Nephron progenitor cell (in vitro differentiated cells): ENCODE measurements around the gene TPH1.
A peak's percentile ranks its signal among the peaks of the same experiment; 100 is the strongest.

Experiments
- DNase-seq: peaks from one replicate; pipeline ENCODE4 v3.0.0; 2021
- H3K27ac Mint-ChIP-seq: 2 replicates; pipeline ENCODE4 v1.8.0; 2021; ENCODE audit warnings: mild to moderate bottlenecking, moderate library complexity, mixed read lengths
- H3K27me3 Mint-ChIP-seq: 2 replicates; pipeline ENCODE4 v1.8.0; 2021; ENCODE audit warnings: mild to moderate bottlenecking, low read depth, mixed read lengths; ENCODE audit not compliant: poor library complexity
- H3K36me3 Mint-ChIP-seq: 2 replicates; pipeline ENCODE4 v1.8.0; 2021; ENCODE audit warnings: low read depth, mixed read lengths
- H3K4me1 Mint-ChIP-seq: 2 replicates; pipeline ENCODE4 v1.8.0; 2021; ENCODE audit warnings: mixed read lengths
- H3K4me3 Mint-ChIP-seq: 2 replicates; pipeline ENCODE4 v1.8.0; 2021; ENCODE audit warnings: mild to moderate bottlenecking, moderate library complexity, mixed read lengths
- H3K9me3 Mint-ChIP-seq: 2 replicates; pipeline ENCODE4 v1.8.0; 2021; ENCODE audit warnings: mild to moderate bottlenecking, moderate library complexity, mixed read lengths
- TF ChIP-seq, protein P1 (sequence below): fragments of 200-600 bp; sonication (generic); IDR thresholded peaks from 2 replicates; pipeline ENCODE4 v1.5.0; 2021; ENCODE audit warnings: antibody characterized with exemption

Gene TPH1

DNA sequence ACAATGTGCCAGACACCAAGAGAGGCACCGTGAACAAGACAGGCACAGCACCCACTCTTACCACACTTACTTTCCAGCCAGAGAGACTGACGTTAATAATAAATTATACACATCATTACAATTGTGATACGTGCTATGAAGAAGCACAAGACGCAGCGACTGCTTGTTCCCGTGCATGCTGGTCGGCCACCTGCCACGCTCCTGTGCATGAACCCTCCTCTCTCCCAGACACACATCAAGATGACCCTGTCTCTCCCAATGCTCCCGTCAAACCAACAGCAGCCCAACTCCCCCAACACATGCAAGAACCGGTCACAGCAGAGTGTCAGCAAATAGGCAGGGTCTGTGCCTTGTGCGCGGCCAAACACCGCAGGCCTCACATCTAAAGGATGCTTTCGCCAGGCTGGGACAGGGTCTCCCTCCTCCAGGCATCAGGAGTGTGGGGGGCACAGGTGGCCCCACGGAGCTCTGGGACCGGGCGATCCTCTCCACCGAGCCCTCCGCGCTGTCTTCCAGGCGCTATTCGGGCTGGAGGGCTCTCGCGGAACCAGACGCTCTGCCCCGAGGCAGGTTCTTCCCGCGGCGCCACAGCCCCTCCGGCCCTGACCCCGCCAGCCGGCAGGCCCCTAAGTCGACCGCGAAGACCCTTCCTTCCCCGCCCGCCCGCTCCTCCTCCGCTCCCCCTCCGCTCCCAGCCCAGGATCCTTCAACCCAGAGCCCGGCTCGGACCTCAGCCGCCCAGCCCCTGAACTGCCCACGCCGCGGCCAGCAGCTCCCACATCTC lies 33.8 kb downstream of the TPH1 start:
- Mint-ChIP-seq H3K27me3 (peaks cover 43% of the 10 kb centered on the region), H3K4me3 (peak overlapping the region; percentile 94), H3K9me3 (no peaks in the 10 kb centered on the region), H3K27ac (peak overlapping the region; percentile 24), H3K36me3 (peaks cover 5% of the 10 kb centered on the region), H3K4me1 (peaks cover 28% of the 10 kb centered on the region)
- no peak for DNase-seq
- TF ChIP-seq, protein P1, sequence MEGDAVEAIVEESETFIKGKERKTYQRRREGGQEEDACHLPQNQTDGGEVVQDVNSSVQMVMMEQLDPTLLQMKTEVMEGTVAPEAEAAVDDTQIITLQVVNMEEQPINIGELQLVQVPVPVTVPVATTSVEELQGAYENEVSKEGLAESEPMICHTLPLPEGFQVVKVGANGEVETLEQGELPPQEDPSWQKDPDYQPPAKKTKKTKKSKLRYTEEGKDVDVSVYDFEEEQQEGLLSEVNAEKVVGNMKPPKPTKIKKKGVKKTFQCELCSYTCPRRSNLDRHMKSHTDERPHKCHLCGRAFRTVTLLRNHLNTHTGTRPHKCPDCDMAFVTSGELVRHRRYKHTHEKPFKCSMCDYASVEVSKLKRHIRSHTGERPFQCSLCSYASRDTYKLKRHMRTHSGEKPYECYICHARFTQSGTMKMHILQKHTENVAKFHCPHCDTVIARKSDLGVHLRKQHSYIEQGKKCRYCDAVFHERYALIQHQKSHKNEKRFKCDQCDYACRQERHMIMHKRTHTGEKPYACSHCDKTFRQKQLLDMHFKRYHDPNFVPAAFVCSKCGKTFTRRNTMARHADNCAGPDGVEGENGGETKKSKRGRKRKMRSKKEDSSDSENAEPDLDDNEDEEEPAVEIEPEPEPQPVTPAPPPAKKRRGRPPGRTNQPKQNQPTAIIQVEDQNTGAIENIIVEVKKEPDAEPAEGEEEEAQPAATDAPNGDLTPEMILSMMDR = no peak

DNA sequence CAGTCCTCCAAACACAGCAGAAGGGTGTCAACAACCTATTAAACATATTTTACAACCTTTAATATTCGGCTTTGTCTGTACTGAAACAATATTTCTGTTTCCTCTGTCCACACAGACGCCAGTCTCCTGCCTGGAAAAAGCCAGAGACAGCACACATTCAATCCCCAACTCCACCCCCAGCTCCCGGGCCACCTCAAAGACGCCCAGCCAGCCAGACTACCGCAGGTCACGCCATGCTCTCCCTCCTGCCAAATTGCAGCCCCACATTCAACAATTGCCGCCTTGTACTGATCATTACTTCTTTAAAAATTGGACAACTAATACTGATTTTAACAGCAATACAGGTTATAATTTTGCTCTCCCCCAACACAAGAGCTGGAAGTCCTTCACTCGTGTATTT lies 34.4 kb downstream of the TPH1 start:
- peak overlapping the region; percentile 24 for H3K27ac Mint-ChIP-seq

DNA sequence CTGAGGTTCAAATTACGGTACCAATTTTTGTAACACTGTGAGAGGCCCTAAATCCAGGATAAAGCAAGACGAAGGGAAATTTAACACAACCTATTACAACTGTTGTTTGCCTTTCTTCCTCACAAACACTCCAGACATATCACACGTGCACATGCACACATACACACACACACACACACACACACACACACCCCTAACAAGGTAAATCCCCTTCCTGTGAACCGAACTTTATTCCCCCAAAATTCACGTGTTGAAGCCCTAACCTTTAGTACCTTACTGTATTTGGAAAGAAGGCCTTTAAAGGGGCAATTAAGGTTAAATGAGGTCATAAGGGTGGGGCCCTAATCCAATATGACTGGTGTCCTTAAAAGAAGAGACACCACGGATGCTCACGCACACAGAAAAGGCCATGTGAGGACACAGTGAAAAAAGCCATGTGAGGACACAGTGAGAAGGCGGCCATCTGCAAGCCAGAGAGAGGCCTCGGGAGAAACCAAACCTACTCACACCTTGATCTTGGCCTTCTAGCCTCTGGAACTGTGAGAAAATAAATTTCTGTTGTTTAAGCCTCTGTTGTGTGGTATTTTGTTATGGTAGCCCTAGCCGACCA lies 35.0 kb downstream of the TPH1 start:
- peak overlapping the region; percentile 94 for H3K4me3 Mint-ChIP-seq
- TF ChIP-seq, protein P1 = no peak
- H3K27ac Mint-ChIP-seq = no peak overlapping the region
- peaks cover 5% of the 10 kb centered on the region for H3K36me3 Mint-ChIP-seq
- peaks cover 28% of the 10 kb centered on the region for H3K4me1 Mint-ChIP-seq
- no peaks in the 10 kb centered on the region for H3K9me3 Mint-ChIP-seq
- DNase-seq = no peak
- peaks cover 35% of the 10 kb centered on the region for H3K27me3 Mint-ChIP-seq

More for the DNA sequence above, 34.4 kb downstream of the TPH1 start:
- TF ChIP-seq, protein P1 = no peak
- Mint-ChIP-seq H3K27me3 (peaks cover 40% of the 10 kb centered on the region), H3K36me3 (peaks cover 5% of the 10 kb centered on the region), H3K4me1 (peaks cover 28% of the 10 kb centered on the region), H3K9me3 (no peaks in the 10 kb centered on the region), H3K4me3 (peak overlapping the region; percentile 94)
- DNase-seq = no peak

DNA sequence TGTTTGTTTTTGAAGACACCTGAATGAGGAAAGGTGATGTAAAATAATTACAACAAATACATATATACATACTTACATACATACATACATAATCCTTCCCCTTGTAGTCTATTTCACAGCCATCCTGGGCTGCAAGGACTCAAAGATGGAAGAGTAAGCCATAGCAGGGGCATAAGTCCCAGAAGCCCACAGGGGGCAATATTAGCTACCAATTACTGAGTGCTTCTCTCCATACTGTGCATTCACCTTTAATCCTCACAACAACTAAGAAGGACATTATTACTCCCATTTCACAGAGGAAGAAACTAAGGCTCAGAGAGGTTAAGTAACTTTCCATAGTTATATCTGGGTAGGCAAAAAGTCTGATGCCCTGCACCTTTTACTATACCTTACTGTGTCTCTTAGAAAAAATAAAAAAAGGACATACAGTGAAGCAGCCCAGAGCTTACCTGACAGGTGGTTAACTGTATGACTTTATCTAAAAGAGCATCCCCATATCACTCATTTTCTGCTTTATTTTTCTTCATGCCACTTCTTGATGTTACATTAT lies 35.9 kb downstream of the TPH1 start:
- H3K4me3 Mint-ChIP-seq = no peak overlapping the region

DNA sequence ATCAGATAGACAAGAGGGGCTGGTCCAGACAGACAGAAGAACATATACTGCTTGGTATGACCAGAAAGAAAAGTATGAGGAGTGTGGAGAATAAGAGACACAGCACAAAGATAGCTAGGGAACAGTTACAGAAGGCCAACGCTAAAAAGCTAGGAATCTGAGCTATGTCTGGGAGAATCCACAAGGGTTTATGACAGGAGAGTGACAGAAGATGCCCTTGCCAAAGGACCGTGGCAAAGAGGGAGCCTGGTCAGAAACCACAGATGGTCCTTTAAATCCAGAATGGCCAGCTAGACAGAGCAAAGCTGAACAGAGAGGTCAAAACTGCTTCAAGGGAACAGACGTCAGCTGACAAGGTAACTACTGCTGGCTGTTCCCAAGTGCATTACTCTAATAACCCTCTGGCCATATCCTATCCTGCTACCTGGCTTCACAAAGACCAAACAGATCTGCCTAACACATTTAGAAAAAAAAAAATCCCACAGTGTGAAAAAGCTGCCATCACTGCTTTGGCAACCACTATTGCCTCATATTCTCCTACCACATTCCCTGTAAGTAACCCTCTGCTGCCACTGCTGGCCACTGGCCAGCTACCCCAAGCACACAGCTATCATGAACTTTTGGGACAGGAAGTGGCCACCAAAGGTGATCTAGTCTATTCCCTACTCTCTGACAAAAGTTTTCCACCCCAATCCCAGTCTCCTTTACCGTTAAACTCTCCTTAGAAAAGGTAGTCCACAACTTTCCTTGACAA lies 40.5 kb downstream of the TPH1 start:
- no peaks in the 10 kb centered on the region for H3K9me3 Mint-ChIP-seq
- DNase-seq = no peak
- H3K4me1 Mint-ChIP-seq = no peaks in the 10 kb centered on the region
- no peaks in the 10 kb centered on the region for H3K27me3 Mint-ChIP-seq
- no peak overlapping the region for H3K4me3 Mint-ChIP-seq
- TF ChIP-seq, protein P1 = no peak
- H3K27ac Mint-ChIP-seq = no peak overlapping the region
- peaks cover 5% of the 10 kb centered on the region for H3K36me3 Mint-ChIP-seq

More for the DNA sequence above, 35.9 kb downstream of the TPH1 start:
- TF ChIP-seq, protein P1 = no peak
- Mint-ChIP-seq H3K36me3 (peaks cover 5% of the 10 kb centered on the region), H3K9me3 (no peaks in the 10 kb centered on the region), H3K27ac (no peak overlapping the region), H3K27me3 (peaks cover 26% of the 10 kb centered on the region), H3K4me1 (peaks cover 28% of the 10 kb centered on the region)
- DNase-seq = no peak
